Measurements from ENCODE around the gene LATS1.

DNA sequence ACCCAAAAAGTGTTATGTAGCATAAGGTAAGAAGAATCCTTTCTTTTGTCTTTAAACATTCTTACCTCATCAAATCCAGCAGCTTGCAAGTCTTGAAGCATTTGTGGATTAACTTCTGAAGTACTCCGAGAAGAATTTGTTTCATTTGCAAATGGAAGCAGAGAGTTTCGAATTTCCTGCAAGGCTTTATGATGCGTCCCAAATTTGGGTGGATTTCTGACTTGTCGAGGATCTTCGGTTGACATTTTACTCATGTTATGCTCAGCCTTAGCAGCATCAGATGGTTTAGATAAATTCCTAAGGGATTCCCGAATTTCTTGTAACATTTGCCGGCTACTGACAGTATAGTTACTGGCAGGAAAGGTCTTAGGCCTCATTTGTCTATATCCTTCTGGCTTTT is 16.2 kb downstream of the LATS1 start:
- TF ChIP-seq, protein P1, sequence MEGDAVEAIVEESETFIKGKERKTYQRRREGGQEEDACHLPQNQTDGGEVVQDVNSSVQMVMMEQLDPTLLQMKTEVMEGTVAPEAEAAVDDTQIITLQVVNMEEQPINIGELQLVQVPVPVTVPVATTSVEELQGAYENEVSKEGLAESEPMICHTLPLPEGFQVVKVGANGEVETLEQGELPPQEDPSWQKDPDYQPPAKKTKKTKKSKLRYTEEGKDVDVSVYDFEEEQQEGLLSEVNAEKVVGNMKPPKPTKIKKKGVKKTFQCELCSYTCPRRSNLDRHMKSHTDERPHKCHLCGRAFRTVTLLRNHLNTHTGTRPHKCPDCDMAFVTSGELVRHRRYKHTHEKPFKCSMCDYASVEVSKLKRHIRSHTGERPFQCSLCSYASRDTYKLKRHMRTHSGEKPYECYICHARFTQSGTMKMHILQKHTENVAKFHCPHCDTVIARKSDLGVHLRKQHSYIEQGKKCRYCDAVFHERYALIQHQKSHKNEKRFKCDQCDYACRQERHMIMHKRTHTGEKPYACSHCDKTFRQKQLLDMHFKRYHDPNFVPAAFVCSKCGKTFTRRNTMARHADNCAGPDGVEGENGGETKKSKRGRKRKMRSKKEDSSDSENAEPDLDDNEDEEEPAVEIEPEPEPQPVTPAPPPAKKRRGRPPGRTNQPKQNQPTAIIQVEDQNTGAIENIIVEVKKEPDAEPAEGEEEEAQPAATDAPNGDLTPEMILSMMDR (IDR thresholded peaks at IDR 0.05): no peak
- no peak for TF ChIP-seq EP300 (IDR thresholded peaks at IDR 0.05)
- no peak for TF ChIP-seq POLR2AphosphoS5 (IDR thresholded peaks at IDR 0.05)
